Smooth muscle cell (in vitro differentiated cells): ENCODE results near the gene PRKAR2B. TPM values are rescaled to one million over a fixed set of nuclear protein-coding genes. Genes with fewer than 3 reads are reported as not detected.

Experiments
- DNase-seq: peaks from one replicate; lab custom pipeline; 2025; ENCODE audit not compliant: unreplicated experiment; lab: John Stamatoyannopoulos, UW
- H2AFZ ChIP-seq: fragments of 200-600 bp; sonication (generic); 2 replicates; pipeline ENCODE4 v1.6.0; 2016; ENCODE audit warnings: antibody characterized with exemption, low read depth, mild to moderate bottlenecking
- H3F3A ChIP-seq: fragments of 200-600 bp; sonication (generic); 2 replicates; pipeline ENCODE4 v1.6.0; 2017; ENCODE audit warnings: antibody characterized with exemption, low read depth
- H3K27ac ChIP-seq: fragments of 200-600 bp; sonication (generic); 2 replicates; pipeline ENCODE4 v1.5.1; 2016; ENCODE audit warnings: low read depth, mild to moderate bottlenecking
- H3K27me3 ChIP-seq: fragments of 200-600 bp; sonication (generic); 2 replicates; pipeline ENCODE4 v1.6.1; 2016; ENCODE audit warnings: low read depth, mild to moderate bottlenecking
- H3K36me3 ChIP-seq: fragments of 200-600 bp; sonication (generic); 2 replicates; pipeline ENCODE4 v1.5.1; 2016; ENCODE audit warnings: low read depth
- H3K4me1 ChIP-seq: fragments of 200-600 bp; sonication (generic); 2 replicates; pipeline ENCODE4 v1.5.1; 2016; ENCODE audit warnings: low read depth
- H3K4me2 ChIP-seq: fragments of 200-600 bp; sonication (generic); 2 replicates; pipeline ENCODE4 v1.6.0; 2016; ENCODE audit warnings: mild to moderate bottlenecking
- H3K4me3 ChIP-seq: fragments of 200-600 bp; sonication (generic); 2 replicates; pipeline ENCODE4 v1.5.1; 2016; ENCODE audit warnings: mild to moderate bottlenecking
- H3K79me2 ChIP-seq: fragments of 200-600 bp; sonication (generic); 2 replicates; pipeline ENCODE4 v1.6.0; 2016; ENCODE audit warnings: low read depth, mild to moderate bottlenecking
- H3K9ac ChIP-seq: fragments of 200-600 bp; sonication (generic); 2 replicates; pipeline ENCODE4 v1.6.0; 2016; ENCODE audit warnings: low read depth
- H3K9me3 ChIP-seq: fragments of 200-600 bp; sonication (generic); replicated peaks from 2 replicates; pipeline ENCODE4 v1.5.1; 2016; ENCODE audit warnings: low read depth
- H4K20me1 ChIP-seq: fragments of 200-600 bp; sonication (generic); 2 replicates; pipeline ENCODE4 v1.6.0; 2016; ENCODE audit warnings: low read depth
- WGBS: methylation state at CpG from one replicate; pipeline ENCODE4 v1.1.7; 2016; ENCODE audit warnings: low lambda C conversion rate; 5-methylcytosine and 5-hydroxymethylcytosine counted together
- polyA plus RNA-seq: library from polyadenylated mRNA; unstranded; fragments of >200 nt; fragmentation: Nextera tagmentation; extraction: Ambion mirVana; gene quantifications from 2 replicates; pipeline ENCODE4 v1.2.1, GENCODE V29; 2016
- total RNA-seq: library from RNA; depleted of rRNA; stranded (reverse); fragments of >200 nt; gene quantifications from 2 replicates; pipeline ENCODE4 v1.2.3, GENCODE V29; 2014
- TF ChIP-seq, protein P1 (sequence below): fragments of 200-600 bp; sonication (generic); IDR thresholded peaks from 2 replicates; pipeline ENCODE4 v1.5.1; 2017; ENCODE audit warnings: borderline replicate concordance, mild to moderate bottlenecking, antibody characterized with exemption; ENCODE audit not compliant: insufficient read depth, poor library complexity, severe bottlenecking

Gene PRKAR2B
- total and polyA plus RNA-seq, 2 experiments from 2014 or later: 3.4 to 3.5 TPM

DNA sequence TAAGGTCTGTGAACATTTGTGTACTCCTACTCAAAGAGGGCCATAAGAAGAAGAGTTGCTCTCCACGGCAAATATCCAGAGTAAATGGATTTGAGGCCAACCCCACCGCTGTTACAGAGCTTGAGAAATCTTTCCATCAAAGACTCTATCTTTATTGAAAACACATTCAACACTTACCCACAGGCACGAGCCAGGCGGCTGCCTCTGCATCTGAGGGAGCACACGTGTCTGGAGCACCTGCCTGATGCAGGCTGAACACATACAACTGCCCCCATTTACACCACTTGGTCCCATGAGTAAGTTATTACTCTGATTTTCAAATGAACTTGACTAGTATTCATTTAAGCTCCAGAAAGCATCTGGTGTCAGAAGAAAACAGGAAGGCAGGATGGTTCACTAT lies 163.0 kb downstream of the PRKAR2B start:
- WGBS: 97% methylated on average over 5 of the region's 5 CpGs
- Histone ChIP-seq H3F3A (no peaks in the 10 kb centered on the region), H3K4me1 (no peaks in the 10 kb centered on the region), H4K20me1 (no peaks in the 10 kb centered on the region), H3K9me3 (no peaks in the 10 kb centered on the region), H3K9ac (no peak overlapping the region), H3K36me3 (peaks cover 5% of the 10 kb centered on the region), H3K27ac (no peak overlapping the region), H2AFZ (no peak overlapping the region), H3K4me3 (no peak overlapping the region), H3K79me2 (no peaks in the 10 kb centered on the region), H3K27me3 (no peaks in the 10 kb centered on the region), H3K4me2 (no peak overlapping the region)
- DNase-seq: no peak
- TF ChIP-seq, protein P1, sequence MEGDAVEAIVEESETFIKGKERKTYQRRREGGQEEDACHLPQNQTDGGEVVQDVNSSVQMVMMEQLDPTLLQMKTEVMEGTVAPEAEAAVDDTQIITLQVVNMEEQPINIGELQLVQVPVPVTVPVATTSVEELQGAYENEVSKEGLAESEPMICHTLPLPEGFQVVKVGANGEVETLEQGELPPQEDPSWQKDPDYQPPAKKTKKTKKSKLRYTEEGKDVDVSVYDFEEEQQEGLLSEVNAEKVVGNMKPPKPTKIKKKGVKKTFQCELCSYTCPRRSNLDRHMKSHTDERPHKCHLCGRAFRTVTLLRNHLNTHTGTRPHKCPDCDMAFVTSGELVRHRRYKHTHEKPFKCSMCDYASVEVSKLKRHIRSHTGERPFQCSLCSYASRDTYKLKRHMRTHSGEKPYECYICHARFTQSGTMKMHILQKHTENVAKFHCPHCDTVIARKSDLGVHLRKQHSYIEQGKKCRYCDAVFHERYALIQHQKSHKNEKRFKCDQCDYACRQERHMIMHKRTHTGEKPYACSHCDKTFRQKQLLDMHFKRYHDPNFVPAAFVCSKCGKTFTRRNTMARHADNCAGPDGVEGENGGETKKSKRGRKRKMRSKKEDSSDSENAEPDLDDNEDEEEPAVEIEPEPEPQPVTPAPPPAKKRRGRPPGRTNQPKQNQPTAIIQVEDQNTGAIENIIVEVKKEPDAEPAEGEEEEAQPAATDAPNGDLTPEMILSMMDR: no peak

- Histone ChIP-seq H3F3A (no peaks in the 10 kb centered on the region), H2AFZ (no peak overlapping the region)
- WGBS: 52% methylated on average over 3 of the region's 3 CpGs
Observed at GRCh38 chr7:107208024-107208521, 163.6 kb downstream of the PRKAR2B start.

DNA sequence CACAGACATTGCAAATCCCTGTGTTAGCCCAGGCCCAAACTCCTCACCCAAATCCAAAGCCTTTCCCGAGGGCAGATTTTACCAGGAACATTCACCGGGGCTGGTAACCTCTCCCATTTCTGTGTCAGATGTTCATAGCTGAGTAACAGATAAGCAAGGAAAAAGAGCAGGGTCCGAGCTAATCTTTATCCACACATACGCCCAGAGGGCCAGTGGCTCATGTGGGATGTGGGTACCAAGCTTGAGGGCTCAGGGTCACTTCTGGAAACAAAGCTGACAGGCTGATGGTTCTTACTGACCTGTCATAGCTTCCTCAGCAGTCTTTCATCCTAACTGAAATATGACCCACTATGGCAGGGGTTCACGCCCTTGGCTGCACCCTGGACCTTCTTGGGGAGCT lies 164.1 kb downstream of the PRKAR2B start:
- no peak overlapping the region for H2AFZ ChIP-seq
- no peaks in the 10 kb centered on the region for H3K79me2 ChIP-seq
- no peaks in the 10 kb centered on the region for H3K36me3 ChIP-seq
- no peaks in the 10 kb centered on the region for H3F3A ChIP-seq
- WGBS: 60% methylated on average over 5 of the region's 5 CpGs
- H3K27me3 ChIP-seq: no peaks in the 10 kb centered on the region
- H3K4me3 ChIP-seq: no peak overlapping the region
- peak overlapping the region; percentile 41 for H3K27ac ChIP-seq
- no peak for DNase-seq
- H4K20me1 ChIP-seq: no peaks in the 10 kb centered on the region
- H3K4me1 ChIP-seq: no peaks in the 10 kb centered on the region
- H3K4me2 ChIP-seq: no peak overlapping the region
- TF ChIP-seq, protein P1: no peak
- H3K9ac ChIP-seq: no peak overlapping the region
- H3K9me3 ChIP-seq: no peaks in the 10 kb centered on the region

More at GRCh38 chr7:107208024-107208521, 163.6 kb downstream of the PRKAR2B start:
- Histone ChIP-seq H3K9me3 (no peaks in the 10 kb centered on the region), H4K20me1 (no peaks in the 10 kb centered on the region), H3K27me3 (no peaks in the 10 kb centered on the region), H3K4me3 (no peak overlapping the region), H3K36me3 (no peaks in the 10 kb centered on the region), H3K4me1 (no peaks in the 10 kb centered on the region), H3K27ac (peak overlapping the region; percentile 41), H3K4me2 (no peak overlapping the region), H3K79me2 (no peaks in the 10 kb centered on the region), H3K9ac (no peak overlapping the region)
- TF ChIP-seq, protein P1: no peak
- no peak for DNase-seq

GRCh38 chr7:107209565-107209964 lies 165.1 kb downstream of the PRKAR2B start:
- H3K4me3 ChIP-seq: no peak overlapping the region
- H3F3A ChIP-seq: no peaks in the 10 kb centered on the region
- H3K4me2 ChIP-seq: no peak overlapping the region
- no peaks in the 10 kb centered on the region for H3K36me3 ChIP-seq
- H2AFZ ChIP-seq: no peak overlapping the region
- H3K79me2 ChIP-seq: no peaks in the 10 kb centered on the region
- H3K9me3 ChIP-seq: no peaks in the 10 kb centered on the region
- H4K20me1 ChIP-seq: no peaks in the 10 kb centered on the region
- H3K27ac ChIP-seq: peak overlapping the region; percentile 41
- H3K4me1 ChIP-seq: no peaks in the 10 kb centered on the region
- 43% methylated on average over 4 of the region's 4 CpGs for WGBS
- no peaks in the 10 kb centered on the region for H3K27me3 ChIP-seq
- DNase-seq: no peak
- no peak overlapping the region for H3K9ac ChIP-seq
- TF ChIP-seq, protein P1: no peak
